ENCODE data around the gene PCMT1. TPM values are rescaled to one million over a fixed set of nuclear protein-coding genes. Genes with fewer than 3 reads are reported as not detected.

The PCMT1 gene
- total and polyA plus RNA-seq, 2 of the 4 experiments (the other 2 are of a cell fraction) = 101 to 109 TPM

- peaks cover 31% of the 10 kb centered on the region for H3K4me1 ChIP-seq (ENCODE audit: control insufficient read depth, insufficient read depth, low read length)
- peak overlapping the region; percentile 72 for H3K23ac ChIP-seq (ENCODE audit: low read depth, low read length)
- peak overlapping the region; percentile 53; the same call in 2 of the 3 replicates for H2BK15ac ChIP-seq (ENCODE audit: low read depth, low read length)
- BruUV-seq (replicated peaks) = TSS peak; percentile 88
- POLR2A ChIA-PET (ENCODE audit: unreplicated experiment) = interaction anchor here (0.6 kb wide), 1 partner anchor 129 kb away, joined by 4 read pairs; no protein-coding TSS in a partner anchor
- peaks cover 13 to 60% of the 10 kb centered on the region in 2 experiments for H3K79me1 ChIP-seq (ENCODE audit: low read depth in 1 of 2, low read length in 2 of 2)
- peak overlapping the region; percentile 72; the same call in 1 of the 2 replicates for H4K5ac ChIP-seq (ENCODE audit: low read depth, low read length)
- H3K27me3 ChIP-seq (ENCODE audit: control insufficient read depth, insufficient read depth, low read length) = no peaks in the 10 kb centered on the region
- H3K4me3 ChIP-seq (ENCODE audit: insufficient read depth, low read depth, low read length) = peak overlapping the region; percentile 34; the same call in 1 of the 2 replicates
- ATAC-seq (ENCODE audit: low read depth) (no peak), DNase-seq (no peak)
- peak overlapping the region; percentile 41; the same call in 1 of the 2 replicates for H2AK5ac ChIP-seq (ENCODE audit: low read depth, low read length)
- dilution Hi-C loops (cut with HindIII; ENCODE audit: low sequenced_read_pairs, unreplicated experiment) = no loop called here
- peak overlapping the region; percentile 78 for H3K14ac ChIP-seq (replicated peaks; ENCODE audit: low read depth, low read length)
- H3K4ac ChIP-seq (ENCODE audit: low read depth, low read length) = peak overlapping the region; percentile 58; the same call in 1 of the 2 replicates
- H3K9me3 ChIP-seq (ENCODE audit: control insufficient read depth, insufficient read depth, low read length) = no peaks in the 10 kb centered on the region
- in situ Hi-C loops (cut with MboI; ENCODE audit: low sequenced_read_pairs) = no loop called here
- no peak for TF ChIP-seq BHLHE40 (IDR thresholded peaks at IDR 0.05; ENCODE audit: low read depth, low read length)
- TF ChIP-seq MXI1 (IDR thresholded peaks at IDR 0.05; ENCODE audit: borderline replicate concordance, low read depth, low read length) = no peak
- TF ChIP-seq FOS (IDR thresholded peaks at IDR 0.05; ENCODE audit: low read depth, low read length) = no peak
- TF ChIP-seq POLR2A (IDR thresholded peaks at IDR 0.05; ENCODE audit: low read depth, low read length) = no peak
- CTCF ChIA-PET = no interaction called here
- H3K4me2 ChIP-seq (ENCODE audit: low read depth, low read length) = peak overlapping the region; percentile 71
- peak overlapping the region; percentile 90; the same call in 1 of the 2 replicates for H3K18ac ChIP-seq (ENCODE audit: low read depth, low read length)
- H2BK20ac ChIP-seq (ENCODE audit: low read depth, low read length) = peak overlapping the region; percentile 91
- no peak overlapping the region for H2AFZ ChIP-seq (replicated peaks; ENCODE audit: low read length, poor library complexity)
- H4K20me1 ChIP-seq (ENCODE audit: insufficient read depth, low read length) = peaks cover 5% of the 10 kb centered on the region
- H4K91ac ChIP-seq (ENCODE audit: insufficient read depth, low read depth, low read length) = peak overlapping the region; percentile 90
- intact Hi-C loops (cut with micrococcal nuclease) = no loop called here
- H2AK9ac ChIP-seq (replicated peaks; ENCODE audit: low read depth, low read length, poor library complexity) = no peak overlapping the region
- H4K8ac ChIP-seq (ENCODE audit: low read depth in 2 of 2, low read length in 2 of 2) = peak overlapping the region; percentile 48 to 95
- peak overlapping the region; percentile 85 for H3K9ac ChIP-seq (ENCODE audit: low read depth, low read length)
- H3K9me1 ChIP-seq (ENCODE audit: insufficient read depth, low read length) = peaks cover 26% of the 10 kb centered on the region
- H3K27ac ChIP-seq (ENCODE audit: insufficient read depth, low read length) = peak overlapping the region; percentile 79
- H3K36me3 ChIP-seq (ENCODE audit: control insufficient read depth, insufficient read depth, low read length) = peaks cover 5% of the 10 kb centered on the region
- WGBS, 2 experiments (ENCODE audit: extremely low coverage in 2 of 2, insufficient read length in 1 of 2) = no CpG with 5 or more reads among the region's 2 CpGs
- H2BK120ac ChIP-seq (ENCODE audit: low read depth, low read length) = peak overlapping the region; percentile 99
- peak overlapping the region; percentile 98 for H2BK5ac ChIP-seq (ENCODE audit: low read depth, low read length, poor library complexity, severe bottlenecking)
- peak overlapping the region; percentile 85 for H3K56ac ChIP-seq (ENCODE audit: extremely low read depth, insufficient read depth, low read length)
Measured at GRCh38 chr6:149855741-149856140, 106.2 kb downstream of the PCMT1 start.
